Loucy (cell line): ENCODE results near the gene SBF2.

Experiments
- EZH2phosphoT487 ChIP-seq: fragments of 200-600 bp; IDR thresholded peaks from 2 replicates; pipeline ENCODE4 v1.6.1; 2018; ENCODE audit warnings: antibody characterized with exemption, mild to moderate bottlenecking, moderate library complexity, borderline replicate concordance
- TF ChIP-seq, protein P1 (sequence below): fragments of 200-600 bp; sonication (generic); conservative IDR thresholded peaks from 2 replicates; pipeline ENCODE4 v1.5.1; 2014; ENCODE audit warnings: mild to moderate bottlenecking, antibody characterized with exemption, low read length

GRCh38 chr11:10144954-10145353, 149.1 kb downstream of the SBF2 start:
- TF ChIP-seq, protein P1, sequence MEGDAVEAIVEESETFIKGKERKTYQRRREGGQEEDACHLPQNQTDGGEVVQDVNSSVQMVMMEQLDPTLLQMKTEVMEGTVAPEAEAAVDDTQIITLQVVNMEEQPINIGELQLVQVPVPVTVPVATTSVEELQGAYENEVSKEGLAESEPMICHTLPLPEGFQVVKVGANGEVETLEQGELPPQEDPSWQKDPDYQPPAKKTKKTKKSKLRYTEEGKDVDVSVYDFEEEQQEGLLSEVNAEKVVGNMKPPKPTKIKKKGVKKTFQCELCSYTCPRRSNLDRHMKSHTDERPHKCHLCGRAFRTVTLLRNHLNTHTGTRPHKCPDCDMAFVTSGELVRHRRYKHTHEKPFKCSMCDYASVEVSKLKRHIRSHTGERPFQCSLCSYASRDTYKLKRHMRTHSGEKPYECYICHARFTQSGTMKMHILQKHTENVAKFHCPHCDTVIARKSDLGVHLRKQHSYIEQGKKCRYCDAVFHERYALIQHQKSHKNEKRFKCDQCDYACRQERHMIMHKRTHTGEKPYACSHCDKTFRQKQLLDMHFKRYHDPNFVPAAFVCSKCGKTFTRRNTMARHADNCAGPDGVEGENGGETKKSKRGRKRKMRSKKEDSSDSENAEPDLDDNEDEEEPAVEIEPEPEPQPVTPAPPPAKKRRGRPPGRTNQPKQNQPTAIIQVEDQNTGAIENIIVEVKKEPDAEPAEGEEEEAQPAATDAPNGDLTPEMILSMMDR: no peak
- no peak for TF ChIP-seq EZH2phosphoT487
